ENCODE data around the gene FDX1. TPM values are rescaled to one million over a fixed set of nuclear protein-coding genes. Genes with fewer than 3 reads are reported as not detected.

Gene FDX1
- total and polyA plus RNA-seq, 2 of the 13 experiments (the other 11 are each of a cell fraction or from before 2014, with no cell fraction given), result 4.5 to 13.1 TPM

DNA sequence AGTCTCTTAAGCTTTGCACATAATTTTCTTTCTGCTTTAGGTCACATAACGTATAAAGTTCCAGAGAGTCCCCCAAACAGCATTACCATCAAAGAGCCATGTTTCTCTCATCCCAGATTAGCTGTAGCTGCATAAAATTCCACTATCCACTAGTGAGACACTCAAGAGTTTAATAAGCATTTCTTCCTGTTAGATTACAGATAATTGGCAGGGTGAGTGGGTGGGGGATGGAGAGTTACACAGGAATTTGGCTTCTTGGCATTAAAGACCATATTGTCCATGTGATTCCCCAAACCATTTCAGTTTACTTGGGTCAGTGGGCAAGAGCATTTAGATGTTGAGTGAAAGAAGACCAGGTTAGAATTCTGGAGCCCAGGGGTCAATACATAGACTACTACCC, 82.3 kb downstream of the FDX1 start (continued):
- TF ChIP-seq, protein P1, sequence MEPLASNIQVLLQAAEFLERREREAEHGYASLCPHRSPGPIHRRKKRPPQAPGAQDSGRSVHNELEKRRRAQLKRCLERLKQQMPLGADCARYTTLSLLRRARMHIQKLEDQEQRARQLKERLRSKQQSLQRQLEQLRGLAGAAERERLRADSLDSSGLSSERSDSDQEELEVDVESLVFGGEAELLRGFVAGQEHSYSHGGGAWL (CRISPR knock-in tag; IDR thresholded peaks at IDR 0.05), result no peak

DNA sequence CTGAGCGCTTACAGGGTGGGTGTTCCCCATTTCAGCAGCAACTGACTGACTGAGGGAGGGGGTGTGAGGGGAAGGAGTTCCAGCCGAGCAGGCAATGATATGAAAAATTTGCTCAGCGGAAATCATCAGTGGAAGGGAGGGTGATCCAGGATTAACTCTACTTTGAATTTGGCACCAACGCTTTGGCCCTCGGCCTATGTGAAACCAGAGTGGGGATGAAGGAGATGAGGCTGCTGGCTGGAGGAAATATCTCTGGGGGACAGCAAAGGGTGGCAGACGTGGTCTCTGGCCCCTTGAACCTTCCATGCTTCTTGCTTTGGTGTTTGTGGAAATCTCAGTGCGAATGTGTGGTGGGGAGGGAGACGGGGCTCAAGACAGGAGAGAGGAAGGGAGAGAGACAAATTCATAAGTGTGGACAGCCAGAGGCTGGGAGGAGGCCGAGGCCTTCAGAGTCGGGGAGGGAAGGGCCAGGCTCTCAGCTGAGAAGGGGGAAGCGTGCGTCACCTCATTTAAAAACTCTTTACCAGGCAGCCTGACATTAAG, 83.6 kb downstream of the FDX1 start:
- Histone ChIP-seq H3K4me3 (replicated peaks in 1 of 3; ENCODE audit: insufficient read depth in 1 of 3, low read depth in 2 of 3, low read length in 3 of 3) (no peak overlapping the region), H3K4me2 (ENCODE audit: low read depth, low read length) (no peak overlapping the region), H3K4me1 (ENCODE audit: insufficient read depth, low read length) (no peaks in the 10 kb centered on the region), H3K27me3 (ENCODE audit: control insufficient read depth in 1 of 2, insufficient read depth in 2 of 2, low read length in 2 of 2) (peaks cover 2 to 8% of the 10 kb centered on the region in 2 experiments; a peak in 1 of 5 replicates), H3K36me3 (replicated peaks in 1 of 2; ENCODE audit: control insufficient read depth in 1 of 2, insufficient read depth in 2 of 2, low read length in 2 of 2) (no peaks in the 10 kb centered on the region), H3K9me3 (ENCODE audit: low read length) (no peaks in the 10 kb centered on the region), H3K79me2 (ENCODE audit: insufficient read depth, low read length) (no peaks in the 10 kb centered on the region), H2AFZ (ENCODE audit: low read length) (no peak overlapping the region), H3K9ac (ENCODE audit: insufficient read depth, low read depth, low read length) (no peak overlapping the region), H4K20me1 (ENCODE audit: insufficient read depth, low read length) (no peaks in the 10 kb centered on the region), H3K27ac (ENCODE audit: extremely low read length, insufficient read depth, low read length) (no peak overlapping the region)
- intact Hi-C loops (cut with micrococcal nuclease; ENCODE audit: unreplicated experiment), result no loop called here
- in situ Hi-C loops (cut with HindIII; ENCODE audit: extremely low pct_ligation_motif_present, low pct_unique_long_range_greater_than_20kb), result no loop called here
- ChIA-PET POLR2A (no interaction called here), CTCF (ENCODE audit: low intra/inter-chr PET ratio, low total read pairs) (no interaction called here)
- ATAC-seq (no peak), FAIRE-seq (no peak), DNase-seq (ENCODE audit: low spot score) (no peak)
- no TSS peak for BruUV-seq (replicated peaks)
- WGBS (ENCODE audit: low lambda C conversion rate), result 22% methylated on average over 12 of the region's 12 CpGs
- TF ChIP-seq, protein P2, sequence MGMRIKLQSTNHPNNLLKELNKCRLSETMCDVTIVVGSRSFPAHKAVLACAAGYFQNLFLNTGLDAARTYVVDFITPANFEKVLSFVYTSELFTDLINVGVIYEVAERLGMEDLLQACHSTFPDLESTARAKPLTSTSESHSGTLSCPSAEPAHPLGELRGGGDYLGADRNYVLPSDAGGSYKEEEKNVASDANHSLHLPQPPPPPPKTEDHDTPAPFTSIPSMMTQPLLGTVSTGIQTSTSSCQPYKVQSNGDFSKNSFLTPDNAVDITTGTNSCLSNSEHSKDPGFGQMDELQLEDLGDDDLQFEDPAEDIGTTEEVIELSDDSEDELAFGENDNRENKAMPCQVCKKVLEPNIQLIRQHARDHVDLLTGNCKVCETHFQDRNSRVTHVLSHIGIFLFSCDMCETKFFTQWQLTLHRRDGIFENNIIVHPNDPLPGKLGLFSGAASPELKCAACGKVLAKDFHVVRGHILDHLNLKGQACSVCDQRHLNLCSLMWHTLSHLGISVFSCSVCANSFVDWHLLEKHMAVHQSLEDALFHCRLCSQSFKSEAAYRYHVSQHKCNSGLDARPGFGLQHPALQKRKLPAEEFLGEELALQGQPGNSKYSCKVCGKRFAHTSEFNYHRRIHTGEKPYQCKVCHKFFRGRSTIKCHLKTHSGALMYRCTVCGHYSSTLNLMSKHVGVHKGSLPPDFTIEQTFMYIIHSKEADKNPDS (CRISPR knock-in tag; IDR thresholded peaks at IDR 0.05), result no peak
- TF ChIP-seq ZNF326 (CRISPR knock-in tag; IDR thresholded peaks at IDR 0.05; ENCODE audit: borderline replicate concordance), result no peak
- TF ChIP-seq, protein P3, sequence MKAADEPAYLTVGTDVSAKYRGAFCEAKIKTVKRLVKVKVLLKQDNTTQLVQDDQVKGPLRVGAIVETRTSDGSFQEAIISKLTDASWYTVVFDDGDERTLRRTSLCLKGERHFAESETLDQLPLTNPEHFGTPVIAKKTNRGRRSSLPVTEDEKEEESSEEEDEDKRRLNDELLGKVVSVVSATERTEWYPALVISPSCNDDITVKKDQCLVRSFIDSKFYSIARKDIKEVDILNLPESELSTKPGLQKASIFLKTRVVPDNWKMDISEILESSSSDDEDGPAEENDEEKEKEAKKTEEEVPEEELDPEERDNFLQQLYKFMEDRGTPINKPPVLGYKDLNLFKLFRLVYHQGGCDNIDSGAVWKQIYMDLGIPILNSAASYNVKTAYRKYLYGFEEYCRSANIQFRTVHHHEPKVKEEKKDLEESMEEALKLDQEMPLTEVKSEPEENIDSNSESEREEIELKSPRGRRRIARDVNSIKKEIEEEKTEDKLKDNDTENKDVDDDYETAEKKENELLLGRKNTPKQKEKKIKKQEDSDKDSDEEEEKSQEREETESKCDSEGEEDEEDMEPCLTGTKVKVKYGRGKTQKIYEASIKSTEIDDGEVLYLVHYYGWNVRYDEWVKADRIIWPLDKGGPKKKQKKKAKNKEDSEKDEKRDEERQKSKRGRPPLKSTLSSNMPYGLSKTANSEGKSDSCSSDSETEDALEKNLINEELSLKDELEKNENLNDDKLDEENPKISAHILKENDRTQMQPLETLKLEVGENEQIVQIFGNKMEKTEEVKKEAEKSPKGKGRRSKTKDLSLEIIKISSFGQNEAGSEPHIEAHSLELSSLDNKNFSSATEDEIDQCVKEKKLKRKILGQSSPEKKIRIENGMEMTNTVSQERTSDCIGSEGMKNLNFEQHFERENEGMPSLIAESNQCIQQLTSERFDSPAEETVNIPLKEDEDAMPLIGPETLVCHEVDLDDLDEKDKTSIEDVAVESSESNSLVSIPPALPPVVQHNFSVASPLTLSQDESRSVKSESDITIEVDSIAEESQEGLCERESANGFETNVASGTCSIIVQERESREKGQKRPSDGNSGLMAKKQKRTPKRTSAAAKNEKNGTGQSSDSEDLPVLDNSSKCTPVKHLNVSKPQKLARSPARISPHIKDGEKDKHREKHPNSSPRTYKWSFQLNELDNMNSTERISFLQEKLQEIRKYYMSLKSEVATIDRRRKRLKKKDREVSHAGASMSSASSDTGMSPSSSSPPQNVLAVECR (CRISPR knock-in tag; IDR thresholded peaks at IDR 0.05; ENCODE audit: borderline replicate concordance), result no peak
- TF ChIP-seq ZNF557 (CRISPR knock-in tag; IDR thresholded peaks at IDR 0.05), result no peak
- TF ChIP-seq ZNF790 (CRISPR knock-in tag; IDR thresholded peaks at IDR 0.05; ENCODE audit: borderline replicate concordance), result no peak
- no peak for TF ChIP-seq MAZ (IDR thresholded peaks at IDR 0.05; ENCODE audit: borderline replicate concordance, low read depth, low read length)
- TF ChIP-seq MAZ (CRISPR knock-in tag; IDR thresholded peaks at IDR 0.05; ENCODE audit: low read depth), result no peak
- no peak for TF ChIP-seq ZNF644 (CRISPR knock-in tag; IDR thresholded peaks at IDR 0.05; ENCODE audit: low read depth)
- no peak for TF ChIP-seq KAT7 (CRISPR knock-in tag; IDR thresholded peaks at IDR 0.05; ENCODE audit: borderline replicate concordance)
- no peak for TF ChIP-seq SCMH1 (CRISPR knock-in tag; IDR thresholded peaks at IDR 0.05; ENCODE audit: borderline replicate concordance)
- TF ChIP-seq RFX3 (CRISPR knock-in tag; IDR thresholded peaks at IDR 0.05), result no peak
- TF ChIP-seq, protein P4, sequence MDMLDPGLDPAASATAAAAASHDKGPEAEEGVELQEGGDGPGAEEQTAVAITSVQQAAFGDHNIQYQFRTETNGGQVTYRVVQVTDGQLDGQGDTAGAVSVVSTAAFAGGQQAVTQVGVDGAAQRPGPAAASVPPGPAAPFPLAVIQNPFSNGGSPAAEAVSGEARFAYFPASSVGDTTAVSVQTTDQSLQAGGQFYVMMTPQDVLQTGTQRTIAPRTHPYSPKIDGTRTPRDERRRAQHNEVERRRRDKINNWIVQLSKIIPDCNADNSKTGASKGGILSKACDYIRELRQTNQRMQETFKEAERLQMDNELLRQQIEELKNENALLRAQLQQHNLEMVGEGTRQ (IDR thresholded peaks at IDR 0.05; ENCODE audit: low read depth, low read length), result no peak
- TF ChIP-seq, protein P4 (CRISPR knock-in tag; IDR thresholded peaks at IDR 0.05; ENCODE audit: borderline replicate concordance), result no peak
- TF ChIP-seq, protein P5, sequence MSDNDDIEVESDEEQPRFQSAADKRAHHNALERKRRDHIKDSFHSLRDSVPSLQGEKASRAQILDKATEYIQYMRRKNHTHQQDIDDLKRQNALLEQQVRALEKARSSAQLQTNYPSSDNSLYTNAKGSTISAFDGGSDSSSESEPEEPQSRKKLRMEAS (IDR thresholded peaks at IDR 0.05), result no peak

Data from HepG2 (cell line).